IPS-11a (cell line): Measurements from ENCODE around the gene SAMD4A.

Experiments
- H3K4me3 ChIP-seq: one replicate; pipeline ENCODE4 v1.5.1; 2013; ENCODE audit warnings: low read depth, low read length, control low read depth

SAMD4A gene

GRCh38 chr14:54653712-54654469 lies 87.0 kb downstream of the SAMD4A start:
- H3K4me3 ChIP-seq, result no peak overlapping the region

- no peak overlapping the region for H3K4me3 ChIP-seq
Measured at GRCh38 chr14:54654605-54655004, 87.7 kb downstream of the SAMD4A start.

- no peak overlapping the region for H3K4me3 ChIP-seq
Measured at GRCh38 chr14:54658836-54659235, 91.9 kb downstream of the SAMD4A start.

DNA sequence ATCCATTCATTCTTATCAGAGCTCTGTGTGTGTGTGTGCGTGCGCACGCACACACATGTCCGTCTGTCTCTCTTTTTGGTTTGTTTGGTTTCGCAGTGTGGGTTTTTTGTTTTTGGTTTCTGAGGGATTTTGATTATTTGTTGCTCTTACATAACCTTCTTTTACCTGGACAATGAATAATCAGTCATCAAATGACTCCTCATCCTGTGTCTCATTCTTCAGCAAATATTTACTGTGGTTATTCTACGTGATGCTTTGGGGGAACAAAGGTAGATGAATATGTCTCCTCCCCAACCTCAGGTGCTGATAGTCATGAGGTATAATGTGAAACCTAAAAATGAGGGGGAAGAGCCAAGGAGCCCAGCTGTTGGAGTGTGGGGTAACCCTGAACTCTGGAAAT lies 92.4 kb downstream of the SAMD4A start:
- H3K4me3 ChIP-seq, result no peak overlapping the region

GRCh38 chr14:54660604-54661111 lies 93.7 kb downstream of the SAMD4A start:
- no peak overlapping the region for H3K4me3 ChIP-seq

- no peak overlapping the region for H3K4me3 ChIP-seq
Measured at GRCh38 chr14:54662491-54663133, 95.7 kb downstream of the SAMD4A start.

DNA sequence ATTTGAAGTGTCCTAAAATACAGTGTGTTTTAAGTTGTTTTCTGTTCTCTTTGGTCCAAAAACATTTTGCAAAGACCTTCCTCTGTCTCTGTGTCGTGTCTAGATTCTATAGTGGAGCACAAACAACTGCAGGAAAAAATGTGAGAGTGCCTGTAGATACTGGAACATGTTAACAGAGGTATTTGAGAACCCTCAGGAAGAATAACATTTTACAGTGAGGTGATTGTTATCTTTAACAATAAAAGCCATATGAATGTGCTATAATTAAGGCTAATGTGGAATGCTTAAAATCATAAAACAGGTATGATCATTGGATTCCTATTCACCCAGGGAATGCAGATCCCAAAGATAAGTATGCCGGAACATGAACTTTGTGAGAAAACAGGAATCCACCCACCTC lies 98.0 kb downstream of the SAMD4A start:
- no peak overlapping the region for H3K4me3 ChIP-seq

- H3K4me3 ChIP-seq, result no peak overlapping the region
Measured at GRCh38 chr14:54665946-54666345, 99.0 kb downstream of the SAMD4A start.

GRCh38 chr14:54667026-54667744 lies 100.3 kb downstream of the SAMD4A start:
- H3K4me3 ChIP-seq, result no peak overlapping the region

GRCh38 chr14:54667764-54668163 lies 100.8 kb downstream of the SAMD4A start:
- no peak overlapping the region for H3K4me3 ChIP-seq

DNA sequence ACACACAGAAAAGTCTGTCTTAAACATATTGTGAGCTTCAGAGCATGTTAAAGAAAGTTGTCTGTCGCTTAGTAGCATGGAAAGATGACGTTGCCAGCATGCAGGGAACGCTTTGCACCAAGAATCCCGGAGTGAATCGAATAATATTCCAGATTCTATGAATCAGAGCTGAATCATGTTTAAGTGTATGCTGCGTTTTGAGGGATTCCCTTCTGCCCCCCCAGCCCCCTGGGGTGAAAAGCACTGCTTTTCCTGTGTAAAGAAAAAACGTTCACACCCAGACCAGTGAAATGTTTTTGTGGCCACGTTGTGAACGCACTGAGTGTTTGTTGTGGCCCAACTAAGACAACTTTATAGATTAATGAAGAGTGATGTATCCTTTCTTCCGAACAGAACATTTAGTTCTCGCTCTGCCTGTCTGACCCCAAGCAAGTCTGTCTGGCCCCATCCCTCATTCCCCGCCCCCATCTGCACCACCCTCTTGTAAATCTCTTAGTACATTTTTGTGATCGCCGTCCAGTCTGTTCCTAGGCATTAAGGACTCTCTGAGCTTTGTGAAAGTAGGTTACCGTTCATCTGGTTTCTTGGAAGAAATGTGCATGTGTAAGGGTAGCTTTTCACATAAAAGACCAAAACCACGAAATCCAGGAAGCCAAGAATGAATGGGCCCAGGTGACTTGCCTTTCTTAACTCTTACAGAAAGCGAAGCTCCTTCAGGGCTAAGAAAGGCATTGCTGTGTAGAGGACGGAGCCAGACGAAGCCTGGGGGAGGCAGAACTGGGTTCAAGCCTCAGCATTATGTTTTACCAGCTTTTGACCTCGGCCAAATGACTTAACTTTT lies 103.0 kb downstream of the SAMD4A start:
- H3K4me3 ChIP-seq, result no peak overlapping the region

GRCh38 chr14:54671537-54671936 lies 104.6 kb downstream of the SAMD4A start:
- H3K4me3 ChIP-seq, result no peak overlapping the region

- H3K4me3 ChIP-seq, result no peak overlapping the region
Measured at GRCh38 chr14:54672181-54672580, 105.3 kb downstream of the SAMD4A start.

DNA sequence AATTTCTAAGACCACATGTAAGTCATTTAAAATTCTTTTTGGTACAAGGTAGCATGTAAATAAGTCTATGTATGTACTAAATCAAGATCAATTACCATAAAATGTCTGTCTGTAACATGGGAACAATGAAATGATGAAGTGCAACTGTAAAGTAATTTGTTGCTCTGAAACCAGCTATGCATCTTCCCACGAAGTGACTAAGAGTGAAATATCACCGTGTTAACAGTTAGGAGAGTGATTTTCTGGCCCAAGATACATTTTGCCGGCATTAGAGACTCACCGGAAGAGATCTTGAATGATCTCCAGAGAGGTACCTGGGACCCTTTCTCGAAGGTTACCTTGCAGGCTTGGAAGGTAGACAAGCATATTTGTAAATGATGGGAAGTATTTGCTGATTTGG lies 105.8 kb downstream of the SAMD4A start:
- H3K4me3 ChIP-seq, result no peak overlapping the region

DNA sequence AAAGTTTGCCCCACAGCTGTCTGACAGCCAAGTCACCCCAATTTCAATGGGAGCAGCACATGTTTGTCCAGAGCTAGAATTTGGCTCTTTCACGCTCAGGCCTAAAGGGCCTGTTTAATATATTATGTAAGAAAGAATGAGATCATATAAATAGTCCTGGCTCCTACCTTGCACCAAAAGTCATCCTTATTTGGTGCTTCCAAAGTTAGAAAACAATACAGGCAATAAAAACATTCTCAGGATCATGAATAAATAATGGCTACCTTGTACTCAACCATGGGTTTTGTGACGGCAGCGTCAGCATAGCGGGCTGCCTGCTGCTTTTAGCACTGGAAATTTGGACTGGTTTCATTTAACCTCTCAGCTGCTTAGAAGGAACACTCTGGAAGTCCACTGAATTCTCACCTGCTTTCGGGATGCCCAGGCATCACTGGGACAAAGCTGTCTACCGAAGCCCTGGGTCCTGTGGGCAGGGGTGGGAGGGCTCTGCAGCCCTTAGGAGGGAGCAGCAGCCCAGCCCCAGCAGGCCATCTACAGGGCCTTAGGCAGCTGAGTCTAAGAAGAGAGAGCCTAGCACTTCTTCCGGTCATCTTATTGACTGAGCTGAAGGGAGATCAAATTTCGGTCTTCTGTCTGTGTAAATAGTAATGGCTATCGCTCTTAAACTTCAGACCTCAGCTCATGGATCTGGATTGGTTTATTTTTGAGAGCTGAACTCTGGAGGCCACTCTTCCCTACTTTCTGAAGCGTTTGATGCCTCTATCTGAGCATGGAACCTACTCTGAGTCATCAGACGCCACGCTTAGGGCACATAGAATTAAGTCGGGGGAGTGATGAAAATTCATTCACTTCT lies 106.5 kb downstream of the SAMD4A start:
- H3K4me3 ChIP-seq, result no peak overlapping the region

- H3K4me3 ChIP-seq, result no peak overlapping the region
Measured at GRCh38 chr14:54674046-54674741, 107.3 kb downstream of the SAMD4A start.

DNA sequence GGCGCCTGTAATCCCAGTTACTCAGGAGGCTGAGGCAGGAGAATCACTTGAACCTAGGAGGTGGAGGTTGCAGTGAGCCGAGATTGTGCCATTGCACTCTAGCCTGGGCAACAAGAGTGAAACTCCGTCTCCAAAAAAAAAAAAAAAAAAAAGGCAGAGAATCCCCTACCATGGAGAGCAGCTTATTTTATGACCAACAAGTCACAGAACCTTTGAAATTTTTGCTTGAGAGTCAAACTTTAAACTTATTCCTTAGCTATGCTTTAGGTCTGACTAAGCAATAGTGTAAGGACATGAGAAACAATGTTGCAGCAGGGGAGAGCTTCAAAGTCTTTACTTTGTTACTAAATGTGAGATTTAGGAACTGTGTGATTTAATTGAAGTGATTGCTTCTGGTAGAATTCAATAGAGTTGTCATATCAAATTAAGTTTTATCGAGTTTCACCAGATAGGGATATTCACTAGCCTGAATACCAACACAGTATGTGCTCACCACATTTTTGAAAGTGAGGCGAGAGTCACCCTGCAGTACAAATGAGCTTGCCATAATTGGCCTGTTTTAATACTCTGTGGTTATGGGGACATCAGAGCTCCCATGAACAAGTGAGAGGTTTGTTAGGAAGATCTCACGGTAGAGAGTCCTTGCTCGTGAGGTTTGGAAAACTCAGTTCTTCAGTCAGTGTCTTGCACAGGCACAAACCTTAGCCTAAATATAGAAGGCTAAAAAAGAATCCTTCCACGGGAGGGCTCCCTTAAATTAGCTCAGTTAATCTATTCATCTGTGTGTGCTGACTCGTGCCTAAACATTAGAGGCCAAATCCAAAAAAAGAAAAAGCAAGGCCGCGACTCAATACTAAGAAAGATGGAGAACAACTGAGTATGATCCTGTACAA lies 108.6 kb downstream of the SAMD4A start:
- H3K4me3 ChIP-seq, result no peak overlapping the region
